GM18508 (cell line): ENCODE data around the gene ITGAE.

Experiments used
- ATAC-seq: cut with Tn5 transposase; IDR thresholded peaks from one replicate; pipeline ENCODE4 v1.9.1; 2021; ENCODE audit warnings: moderate number of reproducible peaks; ENCODE audit not compliant: insufficient read depth, unreplicated experiment

The ITGAE gene

DNA sequence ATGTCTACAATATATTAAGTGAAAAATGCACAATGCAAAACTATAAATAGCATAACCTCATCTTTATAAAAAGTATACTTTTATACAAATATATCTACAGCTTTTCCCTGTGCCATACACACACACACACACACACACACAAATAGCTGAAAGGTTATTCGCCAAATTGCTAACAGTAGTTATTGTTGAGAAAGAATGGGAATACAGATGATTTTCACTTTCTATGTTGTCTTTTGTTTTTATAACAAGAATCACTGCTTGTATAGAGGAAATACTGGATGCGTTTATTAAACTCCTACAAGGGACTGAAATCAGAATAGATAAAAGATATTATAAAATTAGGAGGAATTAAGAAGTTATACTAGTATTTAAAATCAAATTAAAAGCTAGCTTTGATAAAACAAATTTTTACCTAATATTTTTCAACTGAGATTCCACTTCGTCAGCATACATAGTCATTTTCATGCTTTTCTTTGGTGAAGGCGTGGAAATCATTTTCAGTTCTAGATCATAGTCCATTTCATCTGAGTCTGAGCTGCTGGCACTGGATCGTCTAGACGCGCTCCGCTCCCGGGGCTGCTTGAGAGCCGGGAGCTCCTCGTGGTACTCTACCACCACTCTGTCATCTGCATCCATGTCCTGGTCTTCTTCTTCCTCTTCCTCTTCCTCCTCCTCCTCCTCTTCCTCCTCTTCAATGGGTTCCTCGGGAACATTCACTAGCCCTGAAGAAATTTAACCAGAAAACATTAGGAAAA, 17.0 kb upstream of the ITGAE start:
- no peak for ATAC-seq

DNA sequence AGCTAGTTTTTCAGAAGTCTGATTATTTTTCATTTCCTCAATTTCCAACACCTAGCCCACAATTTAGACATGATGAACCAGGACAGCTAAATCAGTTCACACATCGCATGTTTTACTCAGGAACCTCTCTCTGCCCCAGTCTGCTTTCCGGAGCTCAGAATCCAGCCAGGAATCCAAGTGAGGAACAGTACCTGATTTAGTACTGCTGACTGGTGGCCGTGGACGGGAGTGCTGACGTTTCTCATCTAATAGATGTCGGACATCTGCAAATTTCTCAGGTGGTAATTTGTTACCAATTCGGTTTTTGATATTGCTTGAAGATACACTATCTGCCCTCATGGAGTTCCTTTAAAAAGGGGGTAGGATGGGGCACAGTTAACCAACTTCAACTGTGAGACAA, 14.9 kb upstream of the ITGAE start:
- ATAC-seq = no peak

- no peak for ATAC-seq
These were observed 14.1 kb upstream of the ITGAE start for GRCh38 chr17:3815122-3815521.

DNA sequence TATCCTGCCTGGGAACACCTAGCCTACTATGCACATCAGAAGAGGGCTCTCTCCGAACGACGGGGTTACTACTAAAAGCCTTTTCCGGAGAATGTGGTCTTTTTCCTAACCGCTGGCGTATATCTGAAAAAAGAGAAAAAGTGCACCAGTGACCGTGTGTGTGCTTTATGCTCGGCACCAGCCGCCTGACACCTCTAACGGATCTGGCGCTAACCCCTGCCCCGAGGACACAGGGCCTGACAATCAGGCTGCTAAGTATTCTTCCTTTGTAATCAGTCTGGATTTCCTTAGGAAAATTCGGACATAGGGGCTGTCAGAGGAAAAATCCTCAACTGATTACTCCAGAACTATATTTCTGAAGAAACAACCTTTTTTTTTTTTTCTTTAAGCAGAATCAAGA, 13.4 kb upstream of the ITGAE start:
- no peak for ATAC-seq

GRCh38 chr17:3813171-3813570, 12.2 kb upstream of the ITGAE start:
- ATAC-seq = no peak

DNA sequence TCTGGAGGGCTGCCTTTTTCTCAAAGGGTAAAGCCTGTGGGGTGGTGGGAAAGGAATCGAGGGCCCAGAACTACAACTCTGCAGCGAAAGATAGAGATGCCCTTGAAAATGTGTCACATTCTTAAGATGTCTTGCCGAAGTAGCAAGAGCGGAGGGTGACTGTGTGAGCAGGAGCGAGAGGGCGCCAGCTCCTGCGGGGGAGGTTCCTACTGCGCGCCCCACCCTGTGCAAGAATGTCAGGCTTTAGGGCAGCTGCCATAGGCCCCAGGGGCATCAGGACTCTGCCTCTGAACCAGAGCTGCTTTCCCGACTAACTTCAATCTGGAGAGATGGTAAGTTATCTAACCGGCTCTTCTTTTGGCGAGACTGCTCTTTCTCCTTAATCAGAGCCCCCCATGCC, 11.8 kb upstream of the ITGAE start:
- no peak for ATAC-seq

DNA sequence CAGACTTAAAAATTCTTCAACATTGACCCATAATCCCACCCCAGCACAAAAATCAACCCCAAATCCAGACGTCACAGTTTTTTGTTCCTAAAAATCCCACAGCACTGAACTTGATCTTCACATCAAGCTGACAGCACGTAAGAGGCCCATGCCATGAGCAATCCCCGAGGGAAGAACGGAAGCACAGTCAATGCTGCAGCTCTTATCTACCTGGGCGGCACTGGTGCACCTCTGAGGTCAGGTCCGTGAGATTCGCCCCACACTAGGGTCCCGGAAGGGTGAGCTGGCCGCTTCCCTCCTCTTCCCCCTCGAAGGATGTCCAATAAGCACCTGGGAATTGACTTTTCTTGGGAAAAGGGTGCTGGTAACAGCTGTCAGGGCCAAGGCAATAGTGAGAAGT, 11.3 kb upstream of the ITGAE start:
- no peak for ATAC-seq

DNA sequence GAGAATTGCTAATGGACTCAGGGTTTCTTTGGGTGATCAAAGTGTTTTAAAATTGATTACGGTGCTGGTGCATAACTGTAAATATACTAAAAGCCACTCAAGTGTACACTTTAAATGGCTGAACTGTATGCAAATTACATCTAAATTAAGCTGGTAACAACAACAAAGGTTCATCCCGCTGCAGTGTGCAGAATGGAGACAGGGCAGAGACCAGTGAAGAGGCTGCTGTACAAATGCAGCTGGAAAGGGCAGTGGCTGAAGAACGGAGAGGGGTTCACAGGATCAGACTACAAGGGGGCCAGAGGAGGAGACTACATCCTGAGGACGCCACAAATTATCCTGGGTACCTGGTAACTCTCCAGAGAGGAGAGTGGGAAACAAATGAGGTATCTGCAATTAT, 9.0 kb upstream of the ITGAE start:
- no peak for ATAC-seq

DNA sequence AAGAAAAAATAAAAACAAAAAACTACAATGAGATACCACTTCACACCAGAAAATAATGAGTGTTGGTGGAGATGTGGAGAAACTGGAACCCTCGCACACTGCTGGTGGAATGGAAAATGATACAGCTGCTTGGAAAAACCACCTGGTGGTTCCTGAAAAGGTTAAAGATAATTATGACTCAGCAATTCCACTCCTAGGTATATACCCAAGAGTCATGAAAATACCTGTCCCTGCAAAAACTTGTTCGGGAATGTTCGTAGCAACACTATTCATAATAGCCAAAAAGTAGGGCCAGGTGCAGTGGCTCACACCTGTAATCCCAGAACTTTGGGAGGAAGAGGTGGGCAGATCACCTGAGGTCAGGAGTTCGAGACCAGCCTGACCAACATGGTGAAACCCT, 8.1 kb upstream of the ITGAE start:
- no peak for ATAC-seq

GRCh38 chr17:3808701-3809100, 7.7 kb upstream of the ITGAE start:
- ATAC-seq = no peak

DNA sequence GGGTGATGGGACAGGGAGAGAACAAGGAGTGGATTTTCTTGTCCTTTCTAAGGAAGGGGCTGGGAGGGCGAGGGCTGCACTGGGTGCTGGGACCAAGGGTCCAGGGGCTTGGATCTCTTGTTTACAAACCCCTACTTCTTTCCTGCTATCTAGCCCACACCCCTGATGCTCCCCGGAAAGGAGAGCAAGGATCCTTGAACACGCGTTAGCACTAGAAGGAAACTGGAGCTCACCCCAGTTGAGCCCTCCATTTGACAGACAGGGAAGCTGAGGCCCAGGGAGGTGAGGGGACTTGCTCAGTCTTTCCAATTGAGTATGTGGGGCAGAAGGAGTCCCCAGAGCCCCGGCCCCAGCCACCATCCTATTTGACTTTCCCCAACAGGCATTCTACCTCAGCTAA, 4.6 kb upstream of the ITGAE start:
- no peak for ATAC-seq

DNA sequence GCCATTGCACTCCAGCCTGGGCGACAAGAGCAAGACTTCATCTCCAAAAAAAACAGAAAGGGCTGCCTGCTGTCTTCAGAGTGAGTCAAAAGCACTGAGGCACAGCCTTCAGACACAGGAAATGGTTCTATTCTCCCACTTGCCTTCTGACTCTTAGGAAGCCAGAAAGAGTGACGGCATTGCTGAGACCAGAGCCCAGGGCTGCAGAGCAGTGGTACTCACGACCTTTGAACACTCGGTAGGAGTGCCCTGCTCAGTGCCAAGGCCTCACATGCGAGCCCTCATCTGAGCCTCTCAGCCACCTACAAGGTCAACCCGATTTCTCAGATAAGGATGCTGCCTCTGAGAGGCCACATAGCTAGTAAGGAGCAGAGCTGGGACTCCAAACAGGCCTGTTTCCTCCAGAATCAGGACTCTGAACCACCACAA, 3.5 kb upstream of the ITGAE start:
- ATAC-seq = no peak

GRCh38 chr17:3803308-3803640, 2.3 kb upstream of the ITGAE start:
- ATAC-seq = no peak

GRCh38 chr17:3802461-3803307, 1.7 kb upstream of the ITGAE start:
- no peak for ATAC-seq

DNA sequence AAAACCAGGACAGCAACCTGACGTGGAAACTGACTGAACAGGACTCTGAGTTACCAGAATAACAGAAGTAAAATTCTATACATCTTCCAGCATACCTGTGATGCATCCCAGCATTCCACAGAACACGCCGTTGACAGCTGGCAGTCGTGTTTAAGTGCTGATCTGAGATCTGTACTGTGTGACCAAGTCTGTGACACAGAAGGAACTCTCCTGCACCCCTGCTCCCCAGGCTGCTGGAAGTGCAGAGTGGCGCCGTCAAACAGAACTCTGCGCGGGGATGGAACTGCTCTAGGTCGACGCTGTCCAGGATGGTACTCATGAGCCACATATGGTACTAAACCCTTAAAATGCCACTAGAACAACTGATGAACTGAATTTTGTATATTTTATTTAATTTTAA, 804 bp upstream of the ITGAE start:
- no peak for ATAC-seq

DNA sequence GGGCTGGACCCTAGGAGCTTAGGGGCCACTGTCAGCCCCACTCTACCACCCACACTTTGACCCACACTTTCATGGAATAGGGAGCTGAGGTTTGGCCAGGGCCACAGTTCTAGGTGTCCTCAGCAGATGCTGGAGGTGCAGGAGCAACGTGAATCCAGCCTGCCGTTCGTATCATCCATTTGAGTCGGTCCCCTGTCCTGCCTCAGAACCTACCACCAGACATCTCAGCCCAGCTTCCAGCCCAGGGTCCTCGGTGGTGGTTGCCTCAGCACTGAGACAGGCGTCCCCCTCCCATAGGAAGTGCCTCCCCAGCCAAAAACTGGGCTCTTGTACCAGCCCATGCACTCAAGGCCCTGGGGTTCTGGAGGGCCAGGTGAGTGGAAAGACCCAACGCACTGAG, 359 bp upstream of the ITGAE start:
- no peak for ATAC-seq

DNA sequence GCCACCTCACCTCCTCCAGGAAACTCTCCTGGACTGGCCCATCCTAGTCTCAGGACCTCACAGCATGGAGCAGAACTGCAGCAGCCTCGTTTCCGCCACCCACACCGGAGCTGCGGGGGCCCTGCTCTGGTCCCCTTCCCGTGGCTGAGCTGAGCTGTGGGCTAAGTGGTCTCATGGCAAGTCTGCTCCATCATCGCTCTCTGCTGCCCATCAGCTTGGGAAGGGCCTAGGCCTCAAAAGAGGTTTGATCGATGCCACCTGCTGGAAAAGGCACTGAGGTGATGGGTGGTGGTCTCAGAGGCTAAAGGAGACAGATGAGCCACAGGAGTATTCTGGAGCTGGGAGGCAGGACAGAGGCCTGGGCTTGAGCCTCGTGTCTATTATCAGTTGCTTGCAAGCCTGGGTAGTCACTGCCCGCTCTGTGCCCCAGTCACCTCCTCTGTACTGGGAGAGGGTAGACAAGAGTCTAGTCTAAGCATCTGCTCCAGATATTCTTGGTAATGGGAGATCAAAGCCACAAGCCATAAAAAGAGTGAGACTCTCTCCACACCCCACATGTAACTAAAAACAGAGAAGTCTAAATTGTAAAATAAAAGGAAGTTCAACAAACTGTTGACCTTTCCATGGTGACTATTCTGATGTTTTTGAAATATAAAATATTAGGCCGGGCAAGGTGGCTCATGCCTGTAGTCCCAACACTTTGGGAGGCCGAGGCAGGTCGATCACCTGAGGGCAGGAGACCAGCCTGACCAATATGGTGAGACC, 1.6 kb downstream of the ITGAE start:
- ATAC-seq = no peak

DNA sequence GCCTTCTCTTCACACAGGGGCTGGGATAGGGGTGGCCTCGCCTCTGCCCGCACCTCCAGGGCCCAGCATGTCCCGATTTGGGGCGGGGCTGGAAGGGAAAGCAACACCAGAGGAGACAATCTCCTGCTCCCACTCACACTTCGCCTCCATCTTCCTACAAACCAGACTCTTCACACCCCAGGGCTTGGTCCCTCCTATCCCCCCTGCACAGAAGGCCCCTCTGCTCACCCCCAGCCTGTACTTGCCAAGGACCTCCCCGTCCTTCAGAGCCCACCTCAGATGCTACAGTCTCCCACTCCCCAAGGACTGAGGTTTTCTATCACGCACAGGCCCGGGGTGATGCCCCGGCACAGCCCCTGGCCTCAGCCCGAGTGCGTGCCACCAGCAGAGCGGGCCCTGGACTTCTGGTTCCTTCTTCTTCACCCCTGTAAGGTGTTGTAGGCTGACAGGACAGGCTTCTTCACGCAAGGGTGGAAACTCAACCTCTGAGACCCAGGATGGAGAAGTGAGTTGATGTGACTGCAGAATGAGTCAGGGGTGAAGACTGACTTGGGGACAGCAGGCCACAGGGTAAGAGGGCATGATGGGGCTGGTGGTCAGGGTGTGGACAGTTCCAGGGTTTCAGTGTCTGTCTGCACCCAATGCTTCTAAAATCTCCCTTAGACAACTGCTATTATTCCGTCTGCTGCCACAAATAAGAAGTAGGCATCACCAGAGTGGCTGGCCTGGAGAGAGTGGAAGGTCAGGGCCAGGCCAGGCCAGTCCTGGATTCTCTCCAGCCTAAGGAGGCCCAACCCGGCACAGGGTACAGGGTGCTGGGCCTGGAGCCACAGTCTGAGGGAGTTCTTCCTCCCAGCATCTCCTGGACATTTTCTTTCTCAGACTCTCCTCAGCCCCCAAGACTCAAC, 2.5 kb downstream of the ITGAE start:
- ATAC-seq = no peak

GRCh38 chr17:3796822-3797170, 4.2 kb downstream of the ITGAE start:
- no peak for ATAC-seq

DNA sequence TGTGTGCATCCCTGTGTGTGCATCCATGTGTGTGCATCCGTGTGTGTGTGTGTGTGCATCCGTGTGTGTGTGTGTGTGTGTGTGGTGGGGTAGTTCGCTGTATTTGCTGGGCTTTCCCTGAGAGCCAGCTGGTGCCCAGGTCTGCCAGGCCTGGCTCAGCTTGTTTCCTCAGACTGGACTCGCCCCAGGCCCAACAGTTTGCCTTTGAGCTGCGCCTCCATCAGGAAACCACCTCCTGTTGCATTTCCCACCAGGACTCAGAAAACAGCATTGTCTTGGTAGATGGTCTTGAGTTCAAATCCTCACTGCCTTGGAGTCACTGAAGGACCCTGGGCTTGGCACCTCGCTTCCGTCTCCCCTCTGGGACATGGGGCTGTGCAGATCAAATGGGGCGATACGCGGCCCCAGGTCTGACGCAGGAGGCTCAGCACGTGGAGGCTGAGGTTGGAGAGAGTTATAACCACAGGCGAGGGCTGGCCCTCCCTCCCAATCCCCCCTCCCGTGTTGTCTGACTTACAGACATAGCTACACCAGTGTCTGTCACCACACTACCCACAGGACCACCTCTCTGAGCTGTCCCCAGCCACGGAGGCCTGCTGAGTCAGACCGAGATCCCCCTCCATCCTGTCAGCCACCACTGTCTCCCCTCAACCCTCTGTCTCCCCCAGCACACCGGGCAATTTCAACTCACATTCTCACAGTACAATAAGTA, 4.7 kb downstream of the ITGAE start:
- no peak for ATAC-seq
